CD4-positive, alpha-beta T cell treated with Interleukin-6 at 100 ng/mL for 8 hours (primary cell): Measurements from ENCODE around the gene SLC25A14.

Experiments used
- DNase-seq: peaks from one replicate; pipeline ENCODE4 v3.0.0-alpha.2; 2020; ENCODE audit warnings: mixed read lengths, low spot score

The SLC25A14 gene

GRCh38 chrX:130378024-130378669, 38.4 kb downstream of the SLC25A14 start:
- no peak for DNase-seq

DNA sequence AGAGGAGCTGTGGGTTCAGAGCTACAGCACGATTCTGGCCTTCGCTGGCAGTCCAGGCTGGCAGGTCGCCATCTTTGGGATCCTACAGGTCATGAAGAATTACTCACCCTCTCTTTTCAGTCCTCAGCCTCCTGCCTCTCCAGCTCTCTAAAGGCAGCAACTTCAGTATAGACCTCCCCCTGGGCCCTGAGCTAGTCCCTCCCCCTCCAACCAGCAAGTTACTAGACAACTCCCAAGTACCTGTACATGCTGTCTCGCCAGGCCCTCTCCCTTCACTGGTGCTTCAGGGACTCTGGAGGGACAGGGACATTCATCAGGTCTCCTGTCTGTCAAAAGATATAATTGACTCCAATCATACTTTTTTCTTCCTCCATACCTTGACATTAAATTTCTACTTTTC, 45.8 kb downstream of the SLC25A14 start, which contains the start of gene GPR119:
TSS of gene GPR119 (minus strand) at position 155 of the 400 bp plus-strand sequence. CDS start 227 bp downstream, outside the sequence.
- DNase-seq = no peak

DNA sequence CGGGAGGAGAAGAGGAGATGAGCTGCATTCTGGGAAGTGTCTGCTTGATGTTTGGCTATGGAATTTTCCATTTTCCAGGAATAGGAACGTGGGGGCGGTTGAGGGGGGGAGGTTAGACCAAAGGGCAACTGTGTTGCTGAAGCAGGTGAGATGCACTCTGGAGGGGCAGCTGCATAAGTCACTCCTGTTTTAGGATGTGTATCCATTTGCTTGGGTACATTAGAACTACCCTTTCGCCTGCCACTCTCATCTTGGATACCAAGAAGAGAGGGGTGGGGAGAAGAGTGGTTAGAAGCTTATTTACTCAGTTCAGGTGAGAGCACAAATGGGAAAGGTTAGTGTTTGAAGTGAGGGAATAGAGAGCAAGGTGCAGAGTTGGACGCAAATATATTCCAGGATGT, 46.7 kb downstream of the SLC25A14 start:
- DNase-seq = no peak

DNA sequence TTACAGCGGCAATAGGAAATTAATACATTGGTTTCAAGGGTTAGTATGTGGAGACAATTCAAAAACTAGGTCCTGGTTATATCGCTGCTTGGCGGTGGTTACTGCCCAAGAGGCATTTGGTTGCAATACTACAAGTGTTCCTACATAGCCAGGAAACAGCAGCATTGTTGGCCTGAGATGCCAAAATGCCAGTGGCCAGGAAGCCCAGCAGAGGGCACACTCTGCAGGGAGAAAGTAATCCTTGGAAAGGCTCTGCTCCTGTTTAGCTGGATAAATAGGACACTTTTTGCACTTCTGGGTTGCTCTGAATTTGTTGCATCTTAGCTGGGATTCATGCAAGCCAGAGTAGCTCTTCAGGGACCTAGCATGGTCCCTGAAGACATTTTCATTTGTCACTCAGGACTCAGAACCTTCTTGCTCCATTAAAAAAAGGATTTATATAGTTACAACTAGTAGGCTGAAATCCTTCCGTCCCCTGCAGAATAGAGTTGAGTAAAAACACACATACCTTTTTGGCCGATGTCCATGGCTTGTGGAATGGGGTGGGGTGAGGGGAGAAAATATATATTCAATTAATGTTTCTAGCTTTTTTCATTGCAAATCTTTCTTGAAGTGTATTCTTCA, 53.8 kb downstream of the SLC25A14 start:
- no peak for DNase-seq

- no peak for DNase-seq
Measured at GRCh38 chrX:130395341-130395740, 55.6 kb downstream of the SLC25A14 start.

DNA sequence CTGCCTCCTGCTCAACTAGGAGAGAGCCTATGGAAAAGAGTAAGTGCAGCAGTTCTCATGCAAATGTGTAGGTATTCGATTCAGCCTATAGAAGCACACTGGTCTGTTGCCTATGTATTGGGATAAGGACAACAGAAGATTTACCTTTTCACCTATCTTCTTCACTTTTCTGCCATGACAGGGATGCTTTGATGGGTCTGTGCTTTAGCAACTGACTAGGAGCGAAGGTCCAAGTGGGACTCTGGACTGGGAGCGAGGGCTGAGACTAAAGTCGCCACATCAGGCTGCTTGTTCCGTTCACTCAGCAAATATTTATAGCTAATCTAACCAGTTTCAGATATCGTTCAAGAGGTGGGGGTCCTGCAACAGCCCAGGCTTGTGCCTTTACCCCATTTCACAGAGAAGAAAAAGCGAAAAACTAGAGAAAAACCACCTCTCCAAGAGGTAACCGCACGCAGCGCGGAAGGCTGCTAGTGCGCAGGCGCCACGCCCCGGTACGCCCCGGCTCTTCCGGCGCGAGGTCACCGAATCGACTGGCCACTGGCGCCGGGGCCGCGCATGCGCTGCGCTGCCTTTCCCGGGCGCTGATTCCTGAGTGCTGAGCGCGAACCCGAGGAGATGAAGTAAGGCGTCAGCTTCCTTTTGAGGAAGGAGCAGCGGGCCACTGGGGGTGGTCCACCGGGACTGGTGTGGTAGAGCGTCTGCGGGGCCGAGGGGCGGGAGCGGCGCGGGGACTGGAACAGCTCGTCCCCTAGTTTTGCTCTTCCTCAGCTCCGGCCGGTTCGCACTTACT, 61.9 kb downstream of the SLC25A14 start, which contains the start of gene RBMX2:
TSS of gene RBMX2 (plus strand) at position 573 of the 793 bp plus-strand sequence. CDS start at position 619, 46 bp downstream.
- peak; percentile 73 for DNase-seq

- no peak for DNase-seq
Measured at GRCh38 chrX:130402208-130402684, 62.5 kb downstream of the SLC25A14 start.

DNA sequence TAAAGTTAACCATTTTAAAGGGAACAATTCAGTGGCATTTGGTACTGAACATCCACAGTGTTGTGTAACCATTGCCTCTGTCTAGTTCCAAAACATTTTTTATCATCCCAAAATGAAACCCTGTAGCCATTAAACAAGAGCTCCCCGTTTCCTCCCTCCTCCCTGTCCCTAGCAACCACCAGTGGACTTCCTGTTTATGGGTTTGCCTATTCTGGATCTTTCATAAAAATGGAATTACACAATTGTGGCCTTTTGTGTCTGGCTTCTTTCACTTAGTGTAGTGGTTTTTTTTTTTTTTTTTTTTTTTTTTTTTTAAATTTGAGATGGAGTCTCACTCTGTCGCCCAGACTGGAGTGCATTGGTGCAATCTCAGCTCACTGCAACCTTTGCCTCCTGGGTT, 73.7 kb downstream of the SLC25A14 start:
- DNase-seq = no peak

- no peak for DNase-seq
Measured at GRCh38 chrX:130414800-130415199, 75.1 kb downstream of the SLC25A14 start.

DNA sequence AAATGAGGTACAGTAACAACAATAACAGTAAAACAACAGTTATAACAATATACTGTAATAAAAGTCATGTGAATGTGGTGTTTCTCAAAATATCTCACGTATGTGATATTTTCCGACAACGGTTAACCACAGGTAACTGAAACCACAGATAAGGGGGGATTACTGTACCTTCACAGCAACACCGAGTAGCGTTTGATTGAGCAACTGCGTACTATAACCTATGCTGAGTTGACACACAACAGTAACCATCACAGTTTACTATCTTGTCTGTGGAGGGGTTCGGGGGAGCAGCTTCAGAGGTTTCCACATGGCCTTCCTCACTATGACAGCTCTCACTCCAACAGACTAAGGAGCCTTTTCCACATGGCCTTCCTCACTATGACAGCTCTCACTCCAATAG, 75.5 kb downstream of the SLC25A14 start:
- DNase-seq = no peak

- DNase-seq = no peak
Measured at GRCh38 chrX:130416785-130417184, 77.1 kb downstream of the SLC25A14 start.

DNA sequence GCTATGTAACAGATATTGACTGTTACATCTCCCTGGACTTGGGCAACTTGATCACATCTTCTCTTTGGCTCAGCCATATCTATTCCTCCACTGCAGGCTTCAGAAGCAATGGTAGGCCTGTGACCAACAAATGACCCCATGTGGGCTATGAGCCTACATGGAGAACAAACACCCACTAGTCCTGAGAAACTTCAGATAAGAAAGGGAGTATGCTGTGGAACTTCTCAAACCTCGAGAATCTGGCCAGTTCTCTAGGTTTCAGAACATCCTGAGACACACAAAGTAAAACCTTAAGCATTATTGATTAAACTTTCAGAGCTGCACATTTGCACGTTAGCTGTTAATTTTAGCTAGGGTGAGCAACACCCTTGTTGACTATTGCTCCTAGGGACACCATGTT, 78.3 kb downstream of the SLC25A14 start:
- DNase-seq = no peak

DNA sequence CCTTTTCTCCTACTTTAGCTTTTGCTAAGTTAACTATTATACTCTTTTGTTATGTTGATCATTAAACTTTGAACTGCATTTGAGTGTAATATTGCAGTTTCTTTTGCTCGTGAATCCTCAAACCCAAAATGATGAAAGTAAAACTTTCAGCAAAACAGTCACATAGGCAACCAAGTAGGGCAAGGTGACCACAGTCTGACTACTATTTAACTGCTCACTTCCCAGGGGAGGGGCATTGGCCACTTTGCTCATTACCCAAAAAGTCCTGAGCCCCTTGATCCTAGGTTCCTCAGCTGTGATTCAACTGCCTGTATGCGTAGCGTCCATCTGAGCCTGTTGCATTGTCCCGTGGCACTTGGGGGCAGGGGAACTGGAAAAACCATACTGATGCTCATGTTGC, 79.0 kb downstream of the SLC25A14 start:
- no peak for DNase-seq

DNA sequence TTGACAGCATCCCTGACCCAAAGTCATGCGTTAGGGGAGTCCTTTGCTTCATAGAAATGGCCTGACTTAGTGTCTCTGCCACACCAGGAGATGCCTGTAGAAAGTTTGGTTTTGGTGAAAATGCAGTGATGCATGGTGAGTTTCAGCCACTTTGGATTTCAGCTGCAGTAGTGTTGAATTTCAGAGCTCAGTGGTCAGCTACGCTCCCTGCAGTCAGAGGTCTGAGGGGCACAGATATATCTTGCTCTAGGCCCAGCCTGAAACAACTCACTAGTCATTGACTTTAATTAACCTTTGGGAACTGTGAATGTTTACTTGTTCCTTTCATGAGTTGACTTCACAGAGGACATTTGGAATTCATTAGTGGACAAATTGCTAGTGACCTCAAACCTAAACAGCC, 79.5 kb downstream of the SLC25A14 start:
- no peak for DNase-seq
